Stimulated activated CD8-positive, alpha-beta memory T cell treated with anti-CD3 and anti-CD28 coated beads, Interleukin-7, amount 100 ng/mL, for 1 hour (primary cell): Measurements from ENCODE around the gene TAOK1.

Source experiments
- DNase-seq, 2 donors: peaks; one replicate each; pipeline ENCODE4 v3.0.0-alpha.2; 2020; ENCODE audit warnings: low read depth in 2 of 2

TAOK1 gene

DNA sequence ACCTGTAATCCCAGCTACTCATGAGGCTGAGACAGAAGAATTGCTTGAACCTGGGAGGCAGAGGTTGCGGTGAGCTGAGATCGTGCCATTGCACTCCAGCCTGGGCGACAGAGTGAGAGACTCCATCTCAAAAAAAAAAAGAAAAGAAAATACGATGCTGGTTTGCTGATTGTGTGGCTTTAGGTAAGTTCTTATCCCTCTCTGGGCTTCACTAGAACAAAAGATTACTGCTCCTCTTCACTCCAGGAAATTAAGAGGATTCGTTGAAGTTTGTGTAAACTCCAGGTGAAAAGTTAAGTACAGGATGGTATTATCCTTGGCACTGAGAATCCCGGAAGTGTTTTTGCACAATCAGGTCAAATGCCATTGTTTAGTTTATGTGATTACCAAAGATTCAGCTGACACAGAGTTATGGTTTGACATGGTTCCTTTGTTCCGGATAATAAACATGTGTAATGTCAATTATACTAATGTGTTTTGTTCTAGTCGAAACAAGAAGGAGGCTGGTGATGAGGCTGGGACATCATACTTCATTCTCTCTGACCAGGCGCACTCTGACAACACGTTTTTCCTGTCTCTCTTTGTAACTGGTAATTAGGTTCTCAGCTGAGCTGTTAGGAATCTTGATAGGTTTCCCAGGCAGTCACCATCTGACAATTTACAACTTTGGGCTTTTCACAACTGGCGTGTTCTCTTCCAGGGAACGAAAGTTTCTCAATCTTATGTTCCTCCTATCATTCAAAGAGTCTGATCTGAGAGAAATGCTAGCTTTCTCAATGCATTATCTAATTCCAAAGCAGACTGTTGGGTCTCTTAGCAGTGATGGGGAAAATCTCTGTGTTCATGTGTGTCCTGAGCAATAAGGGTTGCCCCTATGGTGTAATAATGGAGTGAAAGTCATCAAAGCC is 10.8 kb upstream of the TAOK1 start:
- DNase-seq: no peak

- no peak for DNase-seq
These were observed 6.5 kb upstream of the TAOK1 start for GRCh38 chr17:29383686-29384085.

- no peak for DNase-seq
These were observed 5.3 kb upstream of the TAOK1 start for GRCh38 chr17:29384901-29385300.

DNA sequence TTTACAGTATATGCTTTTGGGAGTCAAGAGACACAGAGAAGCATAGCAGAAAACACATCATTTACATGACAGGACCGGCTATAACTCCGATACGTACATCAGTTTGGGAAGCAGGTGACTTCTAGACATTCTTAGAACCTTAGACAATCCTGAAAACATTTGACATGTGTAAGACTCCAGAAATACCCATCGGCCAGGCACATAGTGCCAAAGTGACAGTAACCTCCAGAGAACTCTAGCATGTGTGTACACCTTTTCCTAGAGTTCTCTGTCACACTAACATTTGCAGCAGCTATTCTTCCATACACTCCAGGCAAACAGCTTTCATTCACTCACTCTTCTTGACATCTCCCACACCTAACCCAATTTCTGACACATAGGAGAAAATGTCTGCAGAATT is 3.4 kb upstream of the TAOK1 start:
- no peak for DNase-seq

DNA sequence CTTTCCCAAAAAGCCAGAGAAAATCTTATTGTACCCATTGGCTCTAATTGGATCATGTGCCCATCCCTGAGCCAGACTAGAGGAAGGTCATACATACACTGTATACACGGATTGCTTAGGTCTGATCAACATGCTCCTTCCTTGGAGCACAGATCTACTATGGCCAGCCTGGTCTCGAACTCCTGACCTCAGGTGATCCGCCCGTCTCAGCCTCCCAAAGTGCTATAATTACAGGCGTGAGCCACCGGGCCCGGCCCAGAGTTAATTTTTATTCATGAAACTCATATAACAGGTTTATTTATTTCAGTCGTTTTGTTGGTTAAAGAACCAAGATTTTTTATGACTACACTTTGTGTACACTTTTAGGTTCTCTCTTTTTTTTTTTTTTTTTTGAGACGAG is 1.2 kb upstream of the TAOK1 start:
- no peak for DNase-seq

DNA sequence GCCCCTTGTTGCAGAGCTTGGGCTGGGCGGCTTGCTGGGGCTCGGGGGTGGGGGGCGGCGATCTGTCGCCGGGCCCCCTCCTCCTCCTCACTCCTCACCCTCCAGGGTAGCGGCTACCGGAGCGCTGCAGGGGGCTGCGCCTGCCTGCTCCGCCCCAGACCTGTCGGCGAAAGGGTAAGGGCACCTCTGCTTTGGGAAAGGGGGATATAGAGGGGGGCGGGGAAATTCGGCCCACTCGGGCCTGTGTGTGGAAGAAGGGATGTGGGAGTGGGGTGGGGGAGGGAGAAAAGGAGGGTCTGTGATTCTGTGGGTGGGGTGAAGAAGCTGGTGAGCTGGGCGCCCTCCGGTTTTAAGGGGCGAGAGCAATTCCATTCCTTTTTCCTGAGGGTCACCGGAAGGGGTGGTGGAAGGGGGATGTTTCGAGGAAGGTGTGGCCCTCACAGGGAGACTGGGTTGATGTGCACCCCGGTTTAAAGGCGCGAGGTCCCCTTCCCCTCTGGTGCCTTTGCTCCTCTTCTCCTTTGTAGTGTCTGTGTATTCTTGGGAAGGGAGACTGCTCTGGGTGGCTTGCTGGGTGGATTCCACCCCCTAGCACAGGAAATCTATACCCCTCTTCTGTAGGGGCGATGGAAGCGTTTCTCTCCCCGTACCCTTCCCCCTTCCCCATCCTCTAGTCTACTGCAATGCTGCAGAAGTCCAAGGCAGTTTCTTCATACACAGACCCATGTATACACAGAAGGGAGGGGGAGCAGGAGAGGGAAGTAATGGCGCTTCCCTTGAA is 878 bp downstream of the TAOK1 start:
- DNase-seq: no peak

DNA sequence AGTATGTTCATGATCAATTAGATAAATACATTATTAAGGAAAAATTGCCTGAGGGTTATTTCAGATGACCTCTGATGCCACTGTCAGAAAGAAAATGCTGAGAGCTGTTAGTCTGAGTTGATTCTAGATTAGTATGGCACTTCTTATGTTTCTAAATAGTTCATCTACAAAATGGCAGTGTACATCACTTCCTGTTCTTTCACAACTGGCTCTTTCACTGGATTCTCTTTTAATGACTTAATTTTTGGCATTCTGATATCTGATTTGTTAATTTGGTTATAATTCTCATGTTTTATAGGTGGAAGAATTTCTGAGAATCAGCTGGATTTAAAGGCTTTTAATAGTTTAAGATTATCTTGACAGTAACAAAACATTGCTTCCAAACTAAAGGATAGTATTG is 3.3 kb downstream of the TAOK1 start:
- no peak for DNase-seq

GRCh38 chr17:29394761-29395160 is 4.6 kb downstream of the TAOK1 start:
- DNase-seq: no peak

GRCh38 chr17:29396066-29396465 is 5.9 kb downstream of the TAOK1 start:
- DNase-seq: no peak

DNA sequence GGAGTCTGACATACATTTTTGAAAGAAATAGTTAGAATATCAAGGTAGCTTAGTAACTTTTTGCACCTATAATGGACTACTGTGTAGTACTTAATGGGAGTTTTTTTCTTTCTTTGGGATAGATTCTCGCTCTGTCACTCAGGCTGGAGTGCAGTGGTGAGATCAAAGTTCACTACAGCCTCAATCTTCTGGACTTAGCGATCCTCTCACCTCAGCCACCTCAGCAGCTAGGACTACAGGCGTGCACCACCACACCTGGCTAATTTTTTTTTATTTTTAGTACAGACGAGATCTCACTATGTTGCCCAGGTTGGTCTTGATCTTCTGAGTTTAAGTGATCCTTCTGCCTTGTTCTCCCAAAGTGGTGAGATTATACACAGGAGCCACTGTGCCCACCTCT is 9.5 kb downstream of the TAOK1 start:
- DNase-seq: no peak

DNA sequence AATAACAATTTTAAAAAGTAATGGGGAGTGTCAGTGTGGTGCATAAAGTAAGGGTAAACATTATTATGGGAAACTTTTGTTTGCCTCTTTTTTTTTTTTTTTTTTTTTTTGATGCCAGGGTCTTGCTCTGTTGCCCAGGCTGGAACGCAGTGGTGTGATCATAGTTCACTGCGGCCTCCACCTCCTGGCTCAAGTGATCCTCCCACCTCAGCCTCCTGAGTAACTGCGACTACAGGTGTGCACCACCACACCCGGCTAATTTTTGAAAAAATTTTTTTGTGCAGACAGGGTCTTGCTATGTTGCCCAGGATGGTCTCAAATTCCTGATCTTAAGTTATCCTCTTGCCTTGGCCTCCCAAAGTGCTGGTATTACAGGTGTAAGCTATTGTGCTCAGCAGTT is 10.7 kb downstream of the TAOK1 start:
- no peak for DNase-seq

DNA sequence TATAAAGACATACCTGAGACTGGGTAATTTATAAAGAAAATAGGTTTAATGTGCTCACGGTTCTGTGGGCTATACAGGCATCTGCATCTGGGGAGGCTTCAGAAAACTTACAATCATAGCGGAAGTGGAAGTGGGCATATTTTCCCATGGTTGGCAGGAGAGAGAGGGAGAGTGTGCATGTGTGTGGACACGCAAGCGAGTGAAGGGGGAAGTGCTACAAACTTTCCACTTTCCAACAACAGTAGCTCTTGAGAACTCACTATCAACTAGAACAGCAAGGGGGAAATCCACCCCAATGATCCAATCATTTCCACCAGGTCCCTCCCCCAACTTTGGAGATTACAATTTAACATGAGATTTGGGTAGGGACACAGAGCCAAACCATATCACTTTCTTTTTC is 11.1 kb downstream of the TAOK1 start:
- DNase-seq: no peak

DNA sequence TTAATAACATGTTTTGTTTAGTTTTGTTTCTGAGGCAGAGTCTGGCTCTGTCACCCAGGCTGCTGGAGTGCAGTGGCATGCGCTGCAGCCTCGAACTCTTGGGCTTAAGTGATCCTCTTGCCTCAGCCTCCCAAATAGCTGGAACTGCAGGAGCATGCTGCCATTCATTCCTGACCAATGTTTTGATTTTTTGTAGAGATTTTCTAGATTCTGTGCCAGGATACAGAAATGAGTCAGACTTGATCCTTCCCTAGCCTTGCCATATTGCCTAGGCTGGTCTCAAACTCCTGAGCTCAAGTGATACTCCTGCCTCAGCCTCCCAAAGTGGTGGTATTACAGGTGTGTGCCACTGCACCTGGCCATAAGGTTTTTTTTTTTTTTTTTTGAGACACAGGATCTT is 17.7 kb downstream of the TAOK1 start:
- DNase-seq: no peak

GRCh38 chr17:29409963-29410362 is 19.8 kb downstream of the TAOK1 start:
- DNase-seq: no peak

DNA sequence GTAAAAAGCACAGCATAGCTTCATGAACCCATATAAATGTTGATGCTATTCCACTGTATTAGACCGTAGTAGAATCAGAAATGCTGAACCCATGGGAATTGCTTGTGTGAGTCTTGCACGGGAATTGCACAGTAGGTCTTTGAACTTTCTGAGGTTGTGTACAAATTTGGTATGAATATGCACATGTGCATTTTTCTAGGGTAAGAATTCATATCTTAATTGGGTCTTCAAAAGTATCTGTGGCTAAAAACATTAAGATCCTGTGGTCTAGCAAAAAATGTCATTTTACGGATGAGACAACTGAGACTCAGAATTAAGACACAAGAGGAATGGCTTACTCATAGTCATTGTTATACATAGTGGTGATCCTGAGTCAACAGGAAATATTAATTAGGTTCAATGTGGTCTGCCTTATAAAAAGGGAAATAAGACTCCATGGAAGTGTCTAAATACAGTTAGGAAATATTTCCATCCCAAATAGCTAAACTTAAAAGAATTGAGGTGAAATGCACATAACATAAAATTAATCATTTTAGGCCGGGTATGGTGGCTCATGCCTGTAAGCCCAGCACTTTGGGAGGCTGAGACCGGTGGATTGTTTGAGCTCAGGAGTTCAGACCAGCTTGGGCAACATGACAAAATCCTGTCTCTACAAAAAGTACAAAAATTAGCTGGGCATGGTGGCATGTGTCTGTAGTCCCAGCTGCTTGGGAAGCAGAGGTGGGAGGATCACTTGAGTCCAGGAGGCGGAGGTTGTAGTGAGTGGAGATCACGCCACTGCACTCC is 22.8 kb downstream of the TAOK1 start:
- DNase-seq: no peak

DNA sequence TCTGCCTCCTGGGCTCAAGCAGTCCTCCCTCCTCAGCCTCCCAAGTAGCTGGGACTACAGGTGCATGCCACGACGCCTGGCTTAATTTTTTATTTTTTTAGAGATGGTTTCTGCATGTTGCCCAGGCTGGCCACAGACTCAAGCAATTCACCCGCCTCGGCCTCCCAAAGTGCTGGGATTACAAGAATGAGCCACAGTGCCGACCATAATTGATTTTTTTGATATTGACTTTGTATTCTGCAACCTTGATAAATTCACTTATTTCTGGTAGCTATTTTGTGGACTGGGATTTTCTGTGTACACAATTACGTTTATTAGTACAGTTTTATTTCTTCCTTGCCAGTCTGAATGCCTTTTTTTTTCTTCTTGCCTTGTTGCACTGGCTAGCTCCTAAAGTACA is 30.0 kb downstream of the TAOK1 start:
- DNase-seq: no peak

DNA sequence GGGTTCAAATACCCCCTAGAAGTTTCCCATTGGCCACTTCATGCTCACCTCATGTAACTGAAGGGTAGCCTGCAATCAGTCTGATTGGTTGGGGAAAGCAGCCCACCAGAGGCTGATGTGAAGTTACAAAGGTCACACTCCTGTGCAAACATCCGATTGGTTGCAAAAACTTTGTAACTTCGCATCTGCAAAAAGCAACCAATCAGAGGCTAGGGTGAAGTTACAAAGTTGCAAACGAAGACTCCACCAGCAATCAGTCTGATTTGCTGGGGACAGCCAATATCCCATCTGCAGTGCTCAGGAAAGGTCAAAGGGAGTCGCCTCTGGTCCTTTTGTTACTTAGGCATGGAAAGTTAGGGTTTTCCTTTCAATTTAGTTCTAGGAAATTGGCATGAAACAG is 40.1 kb downstream of the TAOK1 start:
- no peak for DNase-seq

- DNase-seq: no peak
These were observed 43.4 kb downstream of the TAOK1 start for GRCh38 chr17:29433541-29433940.

DNA sequence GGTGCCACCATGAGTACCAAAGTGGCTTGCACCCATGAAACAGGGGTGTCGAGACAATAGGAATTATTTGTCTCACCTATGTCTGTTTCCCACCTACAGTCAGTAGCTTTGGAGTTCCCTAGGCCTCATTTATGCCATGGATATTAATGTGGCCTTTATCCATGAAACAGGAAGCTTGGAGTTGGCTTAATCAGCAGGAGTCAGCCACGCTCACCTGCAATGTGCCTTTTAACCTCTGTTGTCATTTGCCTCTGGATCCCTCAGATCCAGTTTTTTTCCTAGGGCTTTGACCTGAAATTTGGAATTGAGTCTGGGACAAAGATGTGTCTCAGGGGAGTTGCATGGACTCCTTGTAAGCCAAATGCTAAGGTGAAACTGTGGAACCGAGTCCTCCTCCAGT is 44.4 kb downstream of the TAOK1 start:
- no peak for DNase-seq

- DNase-seq: no peak
These were observed 52.3 kb downstream of the TAOK1 start for GRCh38 chr17:29442451-29442850.

DNA sequence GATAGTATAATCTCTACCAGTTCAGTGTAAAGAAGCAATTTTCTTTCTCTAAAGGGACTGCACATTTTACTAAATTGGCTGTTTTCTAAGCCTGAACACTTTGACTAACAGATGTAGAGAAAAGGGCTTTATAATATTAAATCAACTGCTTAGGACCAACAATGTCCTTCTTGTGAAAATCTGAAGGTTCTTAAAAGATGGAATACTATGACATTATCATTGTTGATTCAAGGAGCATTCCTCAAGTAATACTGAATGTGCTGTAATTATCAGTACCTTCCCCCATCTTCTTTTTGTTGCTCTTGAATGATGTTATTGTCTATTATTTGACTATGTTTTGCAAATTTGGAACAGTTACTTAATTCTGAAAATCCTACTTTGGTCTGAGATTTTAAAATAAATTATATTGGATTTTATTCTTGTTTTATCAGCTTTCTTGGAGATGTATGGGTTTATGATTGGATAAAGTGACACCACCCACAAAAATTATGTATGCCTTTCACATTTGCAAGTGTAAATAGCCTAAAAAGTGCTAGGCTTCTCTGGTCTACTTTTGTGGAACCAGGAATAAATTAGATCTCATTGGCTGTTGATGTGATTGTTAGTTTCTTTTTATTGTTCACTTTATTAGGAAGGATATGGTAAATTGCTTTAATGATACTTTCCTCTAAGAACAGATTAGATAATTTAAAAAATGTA is 53.0 kb downstream of the TAOK1 start:
- no peak for DNase-seq

DNA sequence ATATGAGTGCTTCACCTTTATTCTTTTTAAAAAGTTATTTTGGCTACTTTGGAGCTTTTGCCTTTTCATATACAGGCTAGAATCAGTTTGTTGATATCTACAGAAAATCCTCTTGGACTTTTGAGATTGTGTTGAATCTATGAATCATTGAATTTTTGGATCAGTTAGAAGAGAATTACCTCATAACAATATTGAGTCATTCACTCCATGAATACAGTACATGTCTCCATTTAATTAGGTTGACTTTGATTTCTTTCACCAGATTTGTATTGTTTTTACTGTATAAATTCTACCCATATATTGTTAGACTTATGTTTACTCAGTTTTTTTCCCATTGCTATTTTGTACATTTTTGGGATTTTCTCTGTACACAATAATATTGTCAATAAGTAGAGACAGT is 54.4 kb downstream of the TAOK1 start:
- no peak for DNase-seq
